Sigmoid colon (tissue), 4 donors: ENCODE data around the gene XYLT2.

Experiments
- CTCF ChIP-seq, 4 experiments: fragments of 450-650 bp in 3 of 4; fragments of 200-600 bp in 1 of 4; IDR thresholded peaks; one replicate each; pipeline ENCODE4 v1.5.1; 2016 to 2019; ENCODE audit warnings: antibody characterized with exemption in 4 of 4, mild to moderate bottlenecking in 3 of 4, moderate library complexity in 2 of 4
- EP300 ChIP-seq, 4 donors: sonication (generic); formaldehyde crosslinking; IDR thresholded peaks; one replicate each; pipeline ENCODE4 v1.6.1; 2017; ENCODE audit warnings: antibody characterized with exemption in 4 of 4
- POLR2A ChIP-seq, 2 donors: fragments of 450-650 bp; IDR thresholded peaks; one replicate each; pipeline ENCODE4 v1.6.1; 2016; ENCODE audit warnings: antibody characterized with exemption in 2 of 2, mild to moderate bottlenecking in 2 of 2, moderate library complexity in 2 of 2
- POLR2AphosphoS5 ChIP-seq, 4 donors: sonication (generic); formaldehyde crosslinking; IDR thresholded peaks; one replicate each; pipeline ENCODE4 v1.6.1; 2017; ENCODE audit warnings: antibody characterized with exemption in 4 of 4

- no peak for TF ChIP-seq POLR2AphosphoS5 (IDR thresholded peaks at IDR 0.05)
- no peak for TF ChIP-seq CTCF (IDR thresholded peaks at IDR 0.05)
- no peak for TF ChIP-seq POLR2A (IDR thresholded peaks at IDR 0.05)
- TF ChIP-seq EP300 (IDR thresholded peaks at IDR 0.05), result no peak
Measured at GRCh38 chr17:50356892-50357510, 11.1 kb downstream of the XYLT2 start.
